CD4-positive, CD25-positive, alpha-beta regulatory T cell (primary cell): ENCODE data around the gene KIF3A. TPM values are rescaled to one million over a fixed set of nuclear protein-coding genes. Genes with fewer than 3 reads are reported as not detected.

Source experiments
- ATAC-seq, 2 donors: fragments of 150-1000 bp; cut with Tn5 transposase; one replicate each; pipeline ENCODE4 v1.10.0; 2021; ENCODE audit warnings: low read depth in 2 of 2, moderate number of reproducible peaks in 2 of 2, moderate library complexity in 1 of 2
- DNase-seq, 3 donors: peaks; one replicate each; pipeline versions ENCODE4 v3.0.0 to v3.0.0-alpha.2; 2012 to 2022; ENCODE audit warnings: mixed read lengths in 1 of 3
- H3K27ac ChIP-seq: one replicate; pipeline ENCODE4 v1.7.0; 2013; ENCODE audit warnings: mild to moderate bottlenecking, low read length; ENCODE audit not compliant: insufficient read depth, poor library complexity, severe bottlenecking
- H3K27me3 ChIP-seq: one replicate; pipeline ENCODE4 v1.7.0; 2013; ENCODE audit warnings: low read length; ENCODE audit not compliant: control insufficient read depth, insufficient read depth
- H3K36me3 ChIP-seq: one replicate; pipeline ENCODE4 v1.7.0; 2013; ENCODE audit warnings: mild to moderate bottlenecking, low read length, moderate library complexity; ENCODE audit not compliant: control insufficient read depth, insufficient read depth
- H3K4me1 ChIP-seq: 2 replicates; pipeline ENCODE4 v1.7.0; 2013; ENCODE audit warnings: mild to moderate bottlenecking, low read length; ENCODE audit not compliant: insufficient read depth, control insufficient read depth, poor library complexity, severe bottlenecking
- H3K4me3 ChIP-seq: one replicate; pipeline ENCODE4 v1.7.0; 2013; ENCODE audit warnings: low read depth, mild to moderate bottlenecking, low read length, moderate library complexity
- H3K9me3 ChIP-seq, 2 experiments: 1 replicate in 1 of 2; 2 replicates in 1 of 2; pipeline ENCODE4 v1.7.0; 2013; ENCODE audit warnings: low read length in 2 of 2, mild to moderate bottlenecking in 1 of 2, moderate library complexity in 1 of 2; ENCODE audit not compliant: control insufficient read depth in 2 of 2
- H3K27ac Mint-ChIP-seq, 3 donors: one replicate each; pipeline ENCODE4 v1.8.0; 2020 to 2022; ENCODE audit warnings: mild to moderate bottlenecking in 3 of 3, mixed read lengths in 3 of 3, moderate library complexity in 2 of 3
- H3K27me3 Mint-ChIP-seq: one replicate; pipeline ENCODE4 v1.8.0; 2022; ENCODE audit warnings: mild to moderate bottlenecking, mixed read lengths
- H3K36me3 Mint-ChIP-seq: one replicate; pipeline ENCODE4 v1.8.0; 2020; ENCODE audit warnings: mixed read lengths
- H3K4me1 Mint-ChIP-seq, 4 donors: one replicate each; pipeline ENCODE4 v1.8.0; 2020 to 2022; ENCODE audit warnings: mixed read lengths in 4 of 4, mild to moderate bottlenecking in 1 of 4
- H3K4me3 Mint-ChIP-seq, 4 donors: one replicate each; pipeline ENCODE4 v1.8.0; 2020 to 2022; ENCODE audit warnings: mild to moderate bottlenecking in 4 of 4, mixed read lengths in 4 of 4, moderate library complexity in 3 of 4
- H3K9me3 Mint-ChIP-seq, 7 donors: one replicate each; pipeline ENCODE4 v1.8.0; 2020 to 2022; ENCODE audit warnings: mixed read lengths in 7 of 7, mild to moderate bottlenecking in 3 of 7, moderate library complexity in 2 of 7
- polyA plus RNA-seq, 4 donors: library from polyadenylated mRNA; unstranded; fragments of 300-500 nt; fragmentation: Illumina TruSeq; gene quantifications; one replicate each; pipeline ENCODE4 v1.2.3, GENCODE V29; 2021
- total RNA-seq: library from RNA; stranded (reverse); gene quantifications from one replicate; pipeline ENCODE4 v1.2.3, GENCODE V29; 2022

The KIF3A gene
- total and polyA plus RNA-seq, 5 donors from 2014 or later, result 9.9 to 13.2 (median 12.5) TPM

DNA sequence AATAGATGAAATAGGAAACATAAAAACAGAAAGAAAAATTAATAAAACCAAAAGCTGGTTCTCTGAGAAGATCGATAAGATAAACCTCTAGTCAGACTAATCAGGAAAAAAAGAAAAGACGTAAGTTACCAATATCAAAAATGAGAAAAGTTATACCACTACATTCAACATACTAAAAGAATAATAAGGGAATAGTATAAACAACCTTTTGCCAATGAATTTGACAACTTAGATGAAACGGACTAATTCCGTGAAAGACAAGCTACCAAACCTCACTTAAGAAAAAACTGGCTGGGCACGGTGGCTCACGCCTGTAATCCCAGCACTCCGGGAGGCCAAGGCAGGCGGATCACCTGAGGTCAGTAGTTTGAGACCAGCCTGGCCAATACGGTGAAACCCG, 7.5 kb downstream of the KIF3A start:
- Mint-ChIP-seq H3K27ac (no peak overlapping the region), H3K4me3 (no peak overlapping the region), H3K4me1 (peaks cover 23 to 28% (median 26%) of the 10 kb centered on the region in 4 donors), H3K9me3 (no peaks in the 10 kb centered on the region), H3K27me3 (no peaks in the 10 kb centered on the region), H3K36me3 (peaks cover 23% of the 10 kb centered on the region)
- H3K4me3 ChIP-seq, result no peak overlapping the region
- H3K27me3 ChIP-seq, result no peaks in the 10 kb centered on the region
- H3K36me3 ChIP-seq, result peaks cover 32% of the 10 kb centered on the region
- DNase-seq (no peak), ATAC-seq (no peak)
- no peaks in the 10 kb centered on the region for H3K9me3 ChIP-seq
- H3K27ac ChIP-seq, result no peak overlapping the region
- H3K4me1 ChIP-seq, result no peaks in the 10 kb centered on the region

- H3K27ac Mint-ChIP-seq, result no peak overlapping the region
- H3K27me3 ChIP-seq, result no peaks in the 10 kb centered on the region
- no peak overlapping the region for H3K27ac ChIP-seq
- no peaks in the 10 kb centered on the region for H3K4me1 ChIP-seq
- H3K36me3 ChIP-seq, result peaks cover 22% of the 10 kb centered on the region
- H3K4me3 Mint-ChIP-seq, result no peak overlapping the region
- H3K4me1 Mint-ChIP-seq, result peaks cover 8 to 20% (median 11%) of the 10 kb centered on the region in 4 donors
- no peaks in the 10 kb centered on the region for H3K27me3 Mint-ChIP-seq
- DNase-seq, result no peak
- H3K36me3 Mint-ChIP-seq, result peaks cover 33% of the 10 kb centered on the region
- no peak overlapping the region for H3K4me3 ChIP-seq
- H3K9me3 Mint-ChIP-seq, result peaks cover 0 to 1% (median 0%) of the 10 kb centered on the region in 7 donors
- no peaks in the 10 kb centered on the region for H3K9me3 ChIP-seq
- no peak for ATAC-seq
These were observed 11.6 kb downstream of the KIF3A start for GRCh38 chr5:132725745-132726144.

GRCh38 chr5:132718544-132719312, 18.6 kb downstream of the KIF3A start:
- H3K4me1 Mint-ChIP-seq, result peaks cover 0 to 4% (median under 1%) of the 10 kb centered on the region in 4 donors
- DNase-seq (no peak), ATAC-seq (no peak)
- H3K27me3 ChIP-seq, result no peaks in the 10 kb centered on the region
- no peaks in the 10 kb centered on the region for H3K9me3 Mint-ChIP-seq
- H3K27me3 Mint-ChIP-seq, result no peaks in the 10 kb centered on the region
- H3K27ac Mint-ChIP-seq, result no peak overlapping the region
- H3K4me3 ChIP-seq, result no peak overlapping the region
- H3K36me3 Mint-ChIP-seq, result peaks cover 23% of the 10 kb centered on the region
- H3K4me1 ChIP-seq, result no peaks in the 10 kb centered on the region
- H3K4me3 Mint-ChIP-seq, result no peak overlapping the region
- H3K27ac ChIP-seq, result no peak overlapping the region
- no peaks in the 10 kb centered on the region for H3K9me3 ChIP-seq
- peaks cover 12% of the 10 kb centered on the region for H3K36me3 ChIP-seq

GRCh38 chr5:132714456-132715307, 22.7 kb downstream of the KIF3A start:
- Histone ChIP-seq H3K27ac (no peak overlapping the region), H3K27me3 (no peaks in the 10 kb centered on the region), H3K4me3 (no peak overlapping the region), H3K4me1 (no peaks in the 10 kb centered on the region), H3K36me3 (peaks cover 5% of the 10 kb centered on the region), H3K9me3 (no peaks in the 10 kb centered on the region)
- Mint-ChIP-seq H3K9me3 (no peaks in the 10 kb centered on the region), H3K36me3 (peaks cover 12% of the 10 kb centered on the region), H3K27ac (no peak overlapping the region), H3K4me1 (peaks cover 0 to 4% (median 0%) of the 10 kb centered on the region in 4 donors), H3K27me3 (no peaks in the 10 kb centered on the region), H3K4me3 (no peak overlapping the region)
- ATAC-seq (no peak), DNase-seq (peak in 1 of 3 donors; percentile 31)

DNA sequence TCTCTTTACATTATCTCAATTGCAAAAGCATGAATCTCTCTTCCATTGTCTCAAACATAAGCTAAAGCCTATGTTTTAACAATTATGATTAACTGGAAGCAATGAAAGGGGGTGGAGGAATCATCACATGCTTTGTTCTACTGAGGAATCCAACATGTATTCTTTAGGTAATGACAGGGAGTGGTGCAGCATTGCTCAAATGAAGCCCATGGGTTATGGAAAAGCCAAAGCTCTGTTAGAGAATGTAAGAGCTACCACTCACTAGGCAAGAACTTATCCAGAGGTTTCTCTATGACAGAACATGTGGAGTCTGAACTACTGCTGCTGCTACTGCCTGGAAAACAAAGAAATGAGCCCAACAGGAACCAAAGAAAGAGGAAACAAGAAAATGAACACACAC, 28.7 kb downstream of the KIF3A start:
- no peak overlapping the region for H3K4me3 Mint-ChIP-seq
- Histone ChIP-seq H3K9me3 (no peaks in the 10 kb centered on the region), H3K36me3 (no peaks in the 10 kb centered on the region), H3K4me3 (no peak overlapping the region), H3K27ac (no peak overlapping the region), H3K4me1 (no peaks in the 10 kb centered on the region), H3K27me3 (no peaks in the 10 kb centered on the region)
- no peaks in the 10 kb centered on the region for H3K27me3 Mint-ChIP-seq
- peaks cover 27% of the 10 kb centered on the region for H3K36me3 Mint-ChIP-seq
- H3K27ac Mint-ChIP-seq, result no peak overlapping the region
- no peaks in the 10 kb centered on the region for H3K9me3 Mint-ChIP-seq
- no peak for ATAC-seq
- DNase-seq, result no peak
- H3K4me1 Mint-ChIP-seq, result no peaks in the 10 kb centered on the region

DNA sequence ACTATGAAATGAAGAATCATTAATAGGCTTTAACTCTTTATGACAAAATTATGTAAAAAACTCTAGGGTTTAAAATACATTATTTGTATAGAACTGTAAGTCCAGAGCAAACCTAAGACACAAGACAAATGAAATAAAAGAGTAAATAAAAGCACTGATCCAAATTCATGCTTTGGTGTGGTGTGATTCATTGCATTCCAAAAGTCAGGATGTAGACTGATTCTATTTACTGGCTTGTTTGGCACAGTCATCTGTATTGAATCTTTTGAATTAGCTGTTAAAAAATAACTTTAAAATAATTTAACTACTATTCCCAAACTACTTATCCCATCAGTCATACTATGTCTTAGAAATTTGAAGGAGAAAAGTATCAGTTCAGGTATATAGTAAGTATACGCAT, 32.5 kb downstream of the KIF3A start:
- H3K27ac ChIP-seq, result no peak overlapping the region
- ATAC-seq, result no peak
- H3K9me3 ChIP-seq, result no peaks in the 10 kb centered on the region
- no peak for DNase-seq
- peaks cover 43% of the 10 kb centered on the region for H3K36me3 Mint-ChIP-seq
- peaks cover 0 to 2% (median 0%) of the 10 kb centered on the region in 4 donors for H3K4me1 Mint-ChIP-seq
- H3K4me3 Mint-ChIP-seq, result no peak overlapping the region
- no peaks in the 10 kb centered on the region for H3K9me3 Mint-ChIP-seq
- H3K27me3 ChIP-seq, result no peaks in the 10 kb centered on the region
- no peak overlapping the region for H3K4me3 ChIP-seq
- H3K4me1 ChIP-seq, result no peaks in the 10 kb centered on the region
- peaks cover 26% of the 10 kb centered on the region for H3K36me3 ChIP-seq
- no peak overlapping the region for H3K27ac Mint-ChIP-seq
- no peaks in the 10 kb centered on the region for H3K27me3 Mint-ChIP-seq

DNA sequence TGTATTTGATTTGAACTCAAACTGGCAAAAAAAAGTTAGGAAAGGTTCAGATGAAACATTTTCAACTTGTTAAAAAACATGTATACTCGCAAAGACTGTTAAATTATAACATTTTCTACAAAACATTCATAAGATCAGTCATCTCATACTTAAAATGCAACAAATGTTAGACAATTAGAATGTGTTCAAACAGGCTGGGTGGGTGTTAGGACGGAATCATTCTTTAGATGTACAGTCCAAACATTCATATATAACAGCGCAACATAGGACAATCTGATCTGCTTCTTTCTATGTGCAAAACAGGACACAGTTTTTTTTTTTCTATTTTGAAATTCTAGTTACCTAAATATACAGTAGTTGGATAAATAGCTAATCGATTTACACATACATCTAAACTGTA, 41.4 kb downstream of the KIF3A start:
- no peaks in the 10 kb centered on the region for H3K27me3 ChIP-seq
- ATAC-seq (no peak), DNase-seq (no peak)
- Mint-ChIP-seq H3K9me3 (peaks cover 0 to 2% (median 0%) of the 10 kb centered on the region in 7 donors), H3K27ac (no peak overlapping the region), H3K27me3 (no peaks in the 10 kb centered on the region), H3K4me1 (peaks cover 0 to 7% (median 3%) of the 10 kb centered on the region in 4 donors), H3K36me3 (peaks cover 43% of the 10 kb centered on the region), H3K4me3 (no peak overlapping the region)
- no peak overlapping the region for H3K27ac ChIP-seq
- H3K4me1 ChIP-seq, result no peaks in the 10 kb centered on the region
- no peaks in the 10 kb centered on the region for H3K9me3 ChIP-seq
- H3K4me3 ChIP-seq, result no peak overlapping the region
- H3K36me3 ChIP-seq, result peaks cover 40% of the 10 kb centered on the region
